HG03060 (cell line): ENCODE data around the gene CXCL16.

Source experiments
- ATAC-seq: cut with Tn5 transposase; IDR thresholded peaks from one replicate; pipeline ENCODE4 v1.9.1; 2021; ENCODE audit warnings: low read depth, moderate number of reproducible peaks; ENCODE audit not compliant: unreplicated experiment

Gene CXCL16

DNA sequence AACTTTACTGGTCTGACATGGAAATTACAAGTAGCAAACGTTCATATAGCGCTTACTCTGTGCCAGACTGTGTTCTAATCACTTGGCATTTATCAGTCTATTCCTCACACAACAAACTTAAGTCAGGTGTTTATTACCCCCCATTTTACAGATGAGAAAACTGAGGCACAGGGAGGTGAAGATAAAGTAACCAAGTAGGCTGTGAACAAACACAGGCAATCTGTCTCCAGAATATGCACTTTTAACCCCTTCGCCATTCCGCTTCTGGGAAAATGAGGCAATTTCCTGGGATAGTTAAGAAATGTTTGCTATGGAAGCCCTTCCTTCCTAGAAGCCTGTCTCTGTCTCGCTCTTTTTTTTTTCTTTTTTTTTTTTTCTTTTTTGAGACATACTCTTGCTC, 12.2 kb upstream of the CXCL16 start:
- no peak for ATAC-seq

DNA sequence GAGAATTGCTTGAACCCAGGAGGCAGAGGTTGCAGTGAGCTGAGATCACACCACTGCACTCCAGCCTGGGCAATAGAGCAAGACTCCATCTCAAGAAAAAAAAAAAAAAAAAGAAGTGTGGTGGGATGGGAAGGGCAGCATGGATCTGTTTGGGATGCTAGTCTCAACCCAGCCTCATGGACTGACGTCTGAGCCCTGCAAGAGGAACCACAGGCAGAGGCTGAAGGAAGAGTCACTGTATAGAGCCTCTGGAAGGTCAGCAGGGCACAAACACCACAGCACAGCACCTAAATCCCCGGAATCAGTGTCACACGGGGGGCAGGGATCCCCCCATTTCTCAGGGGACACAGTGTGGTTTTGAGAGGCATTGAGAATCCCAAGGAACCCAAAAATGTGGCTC, 10.9 kb upstream of the CXCL16 start:
- no peak for ATAC-seq

DNA sequence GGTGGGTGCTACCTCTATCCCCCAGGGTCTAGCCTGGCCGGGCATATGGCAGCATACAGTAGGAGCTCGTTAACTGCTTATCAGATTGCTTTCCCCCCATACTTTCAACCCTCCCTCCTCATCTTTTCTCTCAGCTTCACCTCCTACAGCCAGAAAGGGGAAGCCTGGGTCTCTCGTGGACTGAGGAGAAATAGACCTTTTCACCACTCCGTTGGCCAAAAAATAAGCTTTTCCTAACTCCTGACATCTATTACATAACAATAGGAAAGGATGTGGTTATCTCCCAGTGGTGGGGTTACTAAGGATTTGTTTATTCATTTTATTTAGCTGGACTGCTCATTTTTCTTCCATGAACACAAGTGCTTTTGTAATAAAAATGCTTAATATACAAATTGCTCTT, 9.0 kb upstream of the CXCL16 start:
- ATAC-seq: no peak

DNA sequence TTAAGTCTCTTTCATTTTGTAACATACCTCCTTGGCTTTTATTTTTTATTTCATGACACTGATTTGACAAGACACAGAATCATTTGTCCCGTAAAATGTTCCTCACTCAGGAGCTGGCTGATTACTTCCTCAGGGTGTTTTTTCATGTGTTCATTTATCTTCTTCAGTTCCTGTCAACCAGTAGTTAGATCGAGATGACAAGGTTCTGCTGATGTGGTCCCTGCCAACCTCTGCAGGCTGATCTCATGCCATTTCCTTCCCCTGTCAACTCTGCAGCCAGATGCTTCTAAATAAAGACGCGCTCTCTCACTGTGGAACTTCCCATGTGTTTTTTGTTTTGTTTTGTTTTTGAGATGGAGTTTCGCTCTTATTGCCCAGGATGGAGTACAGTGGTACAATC, 8.1 kb upstream of the CXCL16 start:
- no peak for ATAC-seq

DNA sequence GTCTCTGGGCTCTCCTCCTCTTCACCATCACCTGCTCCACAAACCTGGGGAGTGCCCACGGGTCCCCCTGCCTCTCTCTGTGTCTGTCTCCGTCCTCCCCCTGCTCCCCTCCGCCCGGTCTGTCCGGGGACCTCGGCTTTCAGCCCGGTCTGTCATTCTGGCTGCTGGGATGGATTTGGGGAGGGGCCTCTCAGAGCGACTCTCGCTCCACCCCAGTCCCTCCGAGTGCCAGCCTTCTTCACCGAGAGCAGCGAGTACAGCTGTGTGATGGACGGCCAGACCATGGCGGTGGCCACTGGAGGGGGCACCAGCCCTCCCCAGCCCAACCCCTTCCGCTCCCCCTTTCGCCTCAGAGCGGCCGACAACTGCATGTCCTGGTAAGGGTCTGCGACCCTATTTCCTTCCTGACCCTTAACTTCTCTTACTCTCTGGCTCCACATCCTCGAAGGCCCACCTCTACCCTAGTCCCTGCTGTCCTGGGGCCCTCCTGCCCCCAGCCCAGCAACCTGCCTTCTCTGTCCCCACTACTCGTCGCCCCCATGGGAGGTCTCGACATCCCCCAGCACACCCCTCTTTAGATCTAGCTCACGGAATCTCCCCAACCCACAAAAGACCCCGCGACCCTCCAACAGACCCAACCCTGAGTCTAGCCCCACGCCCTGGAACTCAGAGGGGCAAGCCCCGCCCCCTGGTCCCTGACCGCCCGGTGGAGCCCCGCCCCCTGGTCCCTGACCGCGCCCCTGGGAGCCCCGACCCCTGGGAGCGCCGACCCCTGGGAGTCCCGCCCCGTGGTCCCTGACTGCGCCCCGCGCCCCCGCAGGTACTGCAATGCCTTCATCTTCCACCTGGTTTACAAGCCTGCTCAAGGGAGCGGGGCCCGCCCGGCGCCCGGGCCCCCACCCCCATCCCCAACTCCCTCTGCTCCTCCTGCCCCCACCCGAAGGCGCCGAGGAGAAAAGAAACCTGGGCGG, 5.6 kb upstream of the CXCL16 start:
- no peak for ATAC-seq

DNA sequence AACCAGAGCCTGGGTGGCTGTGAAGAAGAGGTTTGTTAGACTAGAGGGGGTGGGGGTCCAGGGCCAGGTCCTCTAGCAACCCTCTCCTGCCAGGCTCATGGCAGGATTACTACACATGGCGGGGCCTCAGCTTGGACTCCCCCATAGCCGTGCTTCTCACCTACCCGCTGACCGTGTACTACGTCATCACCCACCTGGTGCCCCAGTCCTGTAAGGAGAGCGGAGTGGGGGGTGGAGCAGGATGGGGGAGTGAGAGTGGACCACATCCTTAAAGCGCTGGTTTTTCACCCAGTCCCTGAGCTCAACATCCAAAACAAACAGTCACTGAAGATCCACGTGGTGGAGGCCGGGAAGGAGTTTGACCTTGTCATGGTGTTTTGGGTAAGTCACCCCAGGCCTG, 4.2 kb upstream of the CXCL16 start:
- no peak for ATAC-seq

DNA sequence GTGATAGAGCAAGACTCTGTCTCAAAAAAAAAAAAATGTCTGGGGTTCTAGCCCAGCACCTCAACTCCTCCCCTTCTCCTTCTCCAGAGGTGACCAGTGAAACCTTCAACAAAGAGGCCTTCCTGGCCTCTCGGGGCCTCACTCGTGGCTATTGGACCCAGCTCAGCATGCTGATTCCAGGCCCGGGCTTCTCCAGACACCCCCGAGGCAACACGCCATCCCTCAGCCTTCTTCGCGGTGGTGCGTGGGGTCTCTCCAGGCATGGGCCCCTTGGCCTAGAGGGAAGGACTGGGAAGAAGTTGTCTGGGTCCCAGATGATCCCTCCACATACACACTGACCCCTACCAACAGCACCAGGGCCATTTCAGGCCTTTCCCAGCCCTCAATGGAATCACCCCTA, 3.5 kb upstream of the CXCL16 start:
- no peak for ATAC-seq

DNA sequence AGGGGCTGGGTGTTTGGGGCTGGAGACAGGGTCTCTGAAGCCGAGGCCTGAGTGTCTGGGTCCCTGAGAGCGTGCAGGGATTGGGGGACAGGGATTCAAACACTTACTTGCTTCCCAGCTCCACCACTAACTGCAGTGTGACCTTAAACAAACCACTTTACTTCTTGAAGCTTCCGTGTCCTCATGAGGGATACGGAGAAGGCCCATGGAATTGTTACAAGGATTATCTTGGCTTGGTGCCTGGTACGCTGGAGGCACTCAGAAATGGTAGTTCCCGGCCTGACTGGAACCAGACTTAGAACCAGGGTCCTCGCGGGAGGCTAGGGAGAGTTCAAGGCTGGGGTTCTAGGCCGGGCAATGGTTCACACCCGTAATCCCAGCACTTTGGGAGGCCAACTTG, 2.9 kb upstream of the CXCL16 start:
- ATAC-seq: no peak

DNA sequence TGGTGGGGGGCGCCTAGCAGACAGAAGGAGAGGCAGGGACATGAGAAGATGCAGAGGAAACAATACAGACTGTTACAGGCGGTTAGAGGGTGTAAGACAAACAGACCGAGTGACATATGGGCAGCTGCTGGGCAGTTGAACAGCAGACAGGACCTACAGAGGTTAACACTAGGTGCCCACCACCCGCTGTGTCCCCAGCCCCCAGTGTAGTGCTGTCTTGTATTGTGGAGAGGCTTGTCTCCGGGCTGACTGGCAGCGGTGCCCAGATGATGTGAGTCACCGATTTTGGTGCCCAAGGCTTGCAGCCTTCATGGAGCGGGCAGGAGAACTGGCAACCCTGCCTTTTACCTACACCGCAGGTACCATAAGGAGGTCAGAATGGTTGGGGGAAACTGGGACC, 2.4 kb upstream of the CXCL16 start:
- ATAC-seq: no peak

DNA sequence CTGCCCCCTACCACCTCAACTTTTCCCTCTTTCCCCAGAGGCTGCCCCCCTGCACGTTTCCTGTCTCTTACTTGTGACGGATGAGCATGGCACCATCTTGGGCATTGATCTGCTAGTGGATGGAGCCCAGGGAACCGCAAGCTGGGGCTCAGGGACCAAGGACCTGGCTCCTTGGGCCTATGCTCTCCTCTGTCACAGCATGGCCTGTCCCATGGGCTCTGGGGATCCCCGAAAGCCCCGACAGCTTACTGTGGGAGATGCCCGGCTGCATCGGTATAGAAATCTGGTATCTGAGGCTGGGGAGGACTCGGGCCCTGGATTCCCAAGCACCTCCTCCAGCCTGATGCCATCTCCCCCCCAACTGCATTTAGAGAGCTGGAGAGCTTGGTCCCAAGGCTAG, 1.8 kb upstream of the CXCL16 start:
- ATAC-seq: no peak

DNA sequence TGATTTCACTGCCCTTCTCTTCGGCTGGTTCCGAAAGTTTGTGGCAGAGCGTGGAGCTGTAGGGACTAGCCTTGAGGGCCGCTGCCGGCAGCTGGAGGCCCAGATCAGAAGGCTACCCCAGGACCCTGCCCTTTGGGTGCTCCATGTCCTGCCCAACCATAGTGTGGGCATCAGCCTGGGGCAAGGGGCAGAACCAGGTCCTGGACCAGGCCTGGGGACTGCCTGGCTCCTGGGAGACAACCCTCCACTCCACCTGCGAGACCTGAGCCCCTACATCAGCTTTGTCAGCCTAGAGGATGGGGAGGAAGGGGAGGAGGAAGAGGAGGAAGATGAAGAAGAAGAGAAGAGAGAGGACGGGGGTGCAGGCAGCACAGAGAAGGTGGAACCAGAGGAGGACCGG, 856 bp upstream of the CXCL16 start:
- no peak for ATAC-seq

DNA sequence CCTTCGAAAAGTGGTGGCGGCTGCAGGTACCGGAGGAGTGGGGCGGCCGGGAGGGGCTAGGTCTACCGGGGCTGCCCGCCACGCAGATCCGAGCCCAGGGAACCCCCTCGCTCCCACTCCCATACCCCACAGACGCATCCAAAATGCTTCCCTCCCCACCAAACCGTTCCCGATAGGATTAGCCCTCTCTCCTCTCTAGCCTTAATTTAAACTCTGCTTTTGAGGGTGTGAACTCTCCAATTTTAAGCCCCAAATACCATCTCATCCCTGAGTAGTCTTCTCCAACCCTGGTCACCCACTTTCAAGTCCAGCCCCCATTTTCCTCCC, 260 bp upstream of the CXCL16 start:
- ATAC-seq: no peak

DNA sequence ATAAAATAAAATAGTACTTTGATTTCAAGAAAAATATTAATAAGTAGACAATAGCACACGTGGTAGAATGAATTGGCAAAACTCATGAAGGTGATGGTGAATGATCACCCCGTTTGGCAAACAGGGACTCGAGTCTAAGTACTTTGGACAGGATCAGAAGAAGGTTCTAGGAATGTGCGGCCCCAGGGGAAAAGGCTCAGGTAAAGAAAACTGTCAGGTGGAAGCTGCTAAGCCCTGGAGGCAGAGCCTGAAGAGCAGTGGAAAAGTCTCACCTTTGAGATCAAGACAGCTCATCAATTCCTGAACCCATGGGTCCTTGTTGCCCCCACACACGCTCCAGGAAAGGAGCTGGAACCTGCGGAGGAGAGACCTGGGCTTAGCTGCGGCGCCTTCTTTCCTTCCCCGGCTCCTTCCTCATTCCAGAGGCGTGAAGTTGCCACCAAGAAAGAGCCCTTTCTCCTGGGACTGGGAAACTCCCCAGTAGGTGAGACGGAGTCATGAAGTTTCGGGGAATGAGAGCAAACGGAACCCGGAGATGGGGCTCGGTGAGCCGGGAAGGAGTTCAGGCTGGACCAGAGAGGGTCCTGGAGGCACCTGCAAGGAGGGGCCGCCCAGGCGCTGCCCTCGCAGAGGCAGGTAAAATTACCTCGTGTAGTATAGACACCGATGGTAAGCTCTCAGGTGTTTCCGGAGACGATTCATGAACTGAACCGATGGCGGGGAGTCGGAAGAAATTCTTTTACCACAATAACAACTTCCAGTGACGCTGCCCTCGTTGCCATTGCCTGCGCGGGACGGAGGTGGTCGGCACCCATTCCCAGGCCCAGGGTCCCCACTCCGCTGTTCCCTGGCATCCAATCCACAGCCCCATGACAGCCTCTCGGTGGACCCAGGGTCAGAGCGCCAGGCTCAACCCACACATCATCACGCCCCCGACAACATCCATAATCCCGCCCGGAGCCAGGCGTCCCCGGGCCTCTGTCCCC, 1.3 kb downstream of the CXCL16 start:
- no peak for ATAC-seq

DNA sequence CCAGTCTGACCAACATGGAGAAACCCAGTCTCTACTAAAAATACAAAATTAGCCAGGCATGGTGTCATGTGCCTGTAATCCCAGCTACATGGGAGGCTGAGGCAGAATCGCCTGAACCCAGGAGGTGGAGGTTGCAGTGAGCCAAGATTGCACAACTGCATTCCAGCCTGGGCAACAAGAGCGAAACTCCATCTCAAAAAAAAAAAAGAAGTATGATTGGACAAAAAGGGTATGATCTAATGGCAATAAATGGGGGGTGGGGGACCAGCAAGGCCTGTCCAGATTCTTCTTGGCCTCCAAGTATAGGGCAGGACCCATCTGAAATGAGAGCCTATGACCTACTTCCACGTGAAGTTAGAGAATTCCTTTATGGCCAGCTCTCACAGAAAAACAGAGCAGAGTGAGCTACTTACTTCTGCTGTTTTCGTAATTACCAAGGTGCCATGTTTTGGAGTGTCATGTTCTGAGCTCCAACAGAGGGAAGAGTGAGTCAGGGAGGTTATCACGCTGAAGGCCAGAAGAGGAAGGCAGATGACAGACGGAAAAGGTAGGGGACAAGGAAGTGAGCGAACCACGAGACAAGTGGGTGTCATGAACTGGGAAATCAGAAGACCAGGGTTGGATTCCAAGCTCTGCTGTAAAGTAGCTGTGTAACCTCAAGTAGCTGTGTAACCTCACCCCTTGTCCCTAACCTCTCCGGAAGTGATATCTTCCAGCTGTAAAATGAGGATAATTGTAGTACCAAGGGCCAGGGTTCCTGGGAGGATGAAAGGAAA, 3.7 kb downstream of the CXCL16 start:
- no peak for ATAC-seq

DNA sequence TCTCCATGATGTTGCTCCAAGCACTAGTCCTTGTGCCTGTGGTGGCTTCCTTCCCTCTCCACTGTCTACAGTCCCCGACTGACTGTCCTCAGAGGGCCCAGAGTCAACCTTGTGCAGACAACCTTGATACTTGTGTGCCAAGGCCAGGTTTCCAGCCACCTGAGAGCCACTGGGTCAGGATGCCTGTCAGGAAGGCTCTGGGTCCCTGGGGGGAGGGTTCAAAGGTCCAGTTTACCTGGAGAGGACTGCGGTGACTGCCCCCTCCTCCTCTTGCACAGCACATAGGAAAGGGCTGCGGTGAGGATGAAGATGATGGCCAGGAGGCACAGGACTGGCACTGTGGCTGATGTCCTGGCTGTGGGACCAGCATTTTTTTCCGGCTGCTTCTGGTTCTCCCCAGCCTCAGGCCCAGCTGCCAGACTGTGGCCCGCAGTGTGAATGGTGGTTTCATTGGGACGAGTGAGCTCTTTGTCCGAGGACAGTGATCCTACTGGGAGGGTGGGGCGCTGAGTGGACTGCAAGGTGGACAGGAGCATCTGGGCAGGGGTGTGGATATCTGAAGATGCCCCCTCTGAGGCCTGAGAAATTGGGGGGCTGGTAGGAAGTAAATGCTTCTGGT, 4.8 kb downstream of the CXCL16 start:
- no peak for ATAC-seq

DNA sequence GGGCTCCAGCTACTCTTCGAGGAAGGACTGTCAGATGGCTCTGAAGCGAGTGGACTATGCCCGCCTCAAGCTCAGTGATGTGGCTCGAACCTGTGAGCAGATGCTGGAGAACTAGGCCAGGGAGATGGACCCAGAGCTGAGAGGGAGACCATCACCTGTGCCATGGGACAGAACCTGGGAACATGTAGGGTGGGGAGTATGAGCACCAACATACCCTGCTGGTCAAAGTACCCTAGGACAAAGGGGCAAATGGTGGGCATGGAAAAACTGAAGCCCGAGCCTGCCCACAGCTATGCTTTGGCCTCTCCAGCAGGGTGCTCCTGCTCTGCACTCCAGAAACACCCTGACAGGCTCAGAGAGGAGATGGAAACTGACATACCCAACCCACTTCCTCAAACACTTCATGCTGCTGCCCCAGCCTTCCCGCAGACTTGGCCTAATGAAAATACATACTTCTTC, 6.6 kb downstream of the CXCL16 start:
- ATAC-seq: no peak

DNA sequence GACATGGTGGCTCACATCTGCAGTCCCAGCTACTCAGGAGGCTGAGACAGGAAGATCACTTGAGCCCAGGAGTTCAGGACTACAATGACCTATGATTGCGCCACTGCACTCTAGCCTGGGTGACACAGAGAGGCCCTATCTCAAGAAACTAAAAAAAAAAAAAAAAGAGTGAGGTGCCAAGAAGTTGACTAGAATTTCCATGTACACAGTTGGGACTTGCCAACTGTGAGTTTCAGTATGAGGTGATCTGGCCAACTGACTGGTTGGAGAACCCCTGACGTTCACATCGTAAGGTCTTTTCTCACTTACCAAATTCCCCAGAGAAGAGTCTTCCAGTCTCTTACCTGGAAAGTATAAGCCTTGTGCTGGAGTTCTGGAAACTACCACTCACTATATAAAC, 11.6 kb downstream of the CXCL16 start:
- ATAC-seq: no peak

DNA sequence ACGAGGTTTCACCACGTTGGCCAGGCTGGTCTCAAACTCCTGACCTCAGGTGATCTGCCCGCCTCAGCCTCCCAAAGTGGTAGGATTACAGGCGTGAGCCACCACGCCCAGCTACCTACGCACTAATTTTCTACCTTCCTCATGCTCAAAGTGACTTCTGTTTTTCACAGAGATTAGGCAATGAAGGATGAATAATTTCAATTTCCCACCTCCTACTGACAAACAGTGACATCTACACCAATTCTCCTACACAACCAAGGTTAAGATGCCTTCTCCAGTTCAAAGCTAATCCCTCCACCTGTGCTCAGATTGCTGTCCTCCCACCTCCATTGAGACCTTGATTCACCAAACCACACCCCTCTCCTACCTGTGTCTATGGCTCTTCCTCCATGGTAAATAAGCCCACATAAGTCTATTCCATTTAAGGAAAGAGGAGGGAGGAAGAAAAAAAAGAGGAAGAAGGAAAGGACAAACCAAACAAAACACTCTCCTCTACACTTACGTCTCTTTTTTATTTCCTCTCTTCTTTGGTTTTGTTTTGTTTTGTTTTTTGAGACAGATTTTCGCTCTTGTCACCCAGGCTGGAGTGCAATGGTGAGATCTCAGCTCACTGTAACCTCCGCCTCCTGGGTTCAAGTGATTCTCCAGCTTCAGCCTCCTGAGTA, 13.9 kb downstream of the CXCL16 start:
- ATAC-seq: no peak

DNA sequence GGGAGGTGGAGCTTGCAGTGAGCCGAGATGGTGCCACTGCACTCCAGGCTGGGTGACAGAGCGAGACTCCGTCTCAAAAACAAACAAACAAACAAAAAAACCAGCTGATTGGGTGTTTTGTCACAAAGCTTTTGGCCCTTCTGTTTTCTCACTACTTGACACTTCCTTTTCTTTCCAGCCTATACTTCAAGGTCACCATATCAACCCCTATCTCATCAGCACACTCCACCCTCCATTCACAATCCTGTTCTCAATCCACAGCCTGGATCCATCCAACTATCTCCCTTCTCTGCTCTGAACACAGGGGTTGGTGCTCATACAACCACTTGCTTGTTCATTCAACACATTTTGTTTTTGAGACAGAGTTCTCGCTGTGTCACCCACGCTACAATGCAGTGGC, 15.1 kb downstream of the CXCL16 start:
- no peak for ATAC-seq
